ENCODE data around the gene PDE1C.

The PDE1C gene

GRCh38 chr7:31874631-31875386 lies 195.4 kb downstream of the PDE1C start:
- POLR2A ChIA-PET = no interaction called here

GRCh38 chr7:31873816-31874597 lies 196.2 kb downstream of the PDE1C start:
- Histone ChIP-seq H3K4me1 (ENCODE audit: control extremely low read depth in 1 of 4, control insufficient read depth in 4 of 4, insufficient read depth in 4 of 4, low read length in 3 of 4) (peaks cover 0 to 10% (median 7%) of the 10 kb centered on the region in 4 experiments), H3K27ac (ENCODE audit: insufficient read depth in 1 of 2, low read depth in 1 of 2, low read length in 2 of 2, poor library complexity in 1 of 2, severe bottlenecking in 2 of 2) (no peak overlapping the region), H3K36me3 (ENCODE audit: control insufficient read depth in 4 of 4, insufficient read depth in 4 of 4, low read length in 3 of 4) (no peaks in the 10 kb centered on the region), H3K27me3 (replicated peaks in 2 of 5; ENCODE audit: control insufficient read depth in 4 of 5, insufficient read depth in 5 of 5, low read length in 4 of 5) (no peaks in the 10 kb centered on the region), H3K9me3 (ENCODE audit: control extremely low read depth in 1 of 5, control insufficient read depth in 4 of 5, insufficient read depth in 2 of 5, low read depth in 1 of 5, low read length in 4 of 5) (no peaks in the 10 kb centered on the region), H3K4me3 (ENCODE audit: control insufficient read depth in 1 of 7, extremely low read depth in 1 of 7, insufficient read depth in 4 of 7, low read depth in 2 of 7, low read length in 6 of 7) (no peak overlapping the region)
- POLR2A ChIA-PET = no interaction called here
- CTCF ChIA-PET = no interaction called here
- DNase-seq = peak in 2 of 3 donors; percentile 6 to 8
- 86% methylated on average over 2 of the region's 3 CpGs for WGBS (ENCODE audit: insufficient coverage)

More at GRCh38 chr7:31874631-31875386, 195.4 kb downstream of the PDE1C start:
- CTCF ChIA-PET = no interaction called here
- Histone ChIP-seq H3K36me3 (ENCODE audit: control insufficient read depth in 4 of 4, insufficient read depth in 4 of 4, low read length in 3 of 4) (no peaks in the 10 kb centered on the region), H3K27me3 (replicated peaks in 2 of 5; ENCODE audit: control insufficient read depth in 4 of 5, insufficient read depth in 5 of 5, low read length in 4 of 5) (no peaks in the 10 kb centered on the region), H3K9me3 (ENCODE audit: control extremely low read depth in 1 of 5, control insufficient read depth in 4 of 5, insufficient read depth in 2 of 5, low read depth in 1 of 5, low read length in 4 of 5) (no peaks in the 10 kb centered on the region), H3K4me1 (ENCODE audit: control extremely low read depth in 1 of 4, control insufficient read depth in 4 of 4, insufficient read depth in 4 of 4, low read length in 3 of 4) (peaks cover 0 to 10% (median 7%) of the 10 kb centered on the region in 4 experiments), H3K27ac (ENCODE audit: insufficient read depth in 1 of 2, low read depth in 1 of 2, low read length in 2 of 2, poor library complexity in 1 of 2, severe bottlenecking in 2 of 2) (no peak overlapping the region), H3K4me3 (ENCODE audit: control insufficient read depth in 1 of 7, extremely low read depth in 1 of 7, insufficient read depth in 4 of 7, low read depth in 2 of 7, low read length in 6 of 7) (no peak overlapping the region)
- 88% methylated on average over 4 of the region's 4 CpGs for WGBS (ENCODE audit: insufficient coverage)
- DNase-seq = peak in 1 of 3 donors; percentile 4

DNA sequence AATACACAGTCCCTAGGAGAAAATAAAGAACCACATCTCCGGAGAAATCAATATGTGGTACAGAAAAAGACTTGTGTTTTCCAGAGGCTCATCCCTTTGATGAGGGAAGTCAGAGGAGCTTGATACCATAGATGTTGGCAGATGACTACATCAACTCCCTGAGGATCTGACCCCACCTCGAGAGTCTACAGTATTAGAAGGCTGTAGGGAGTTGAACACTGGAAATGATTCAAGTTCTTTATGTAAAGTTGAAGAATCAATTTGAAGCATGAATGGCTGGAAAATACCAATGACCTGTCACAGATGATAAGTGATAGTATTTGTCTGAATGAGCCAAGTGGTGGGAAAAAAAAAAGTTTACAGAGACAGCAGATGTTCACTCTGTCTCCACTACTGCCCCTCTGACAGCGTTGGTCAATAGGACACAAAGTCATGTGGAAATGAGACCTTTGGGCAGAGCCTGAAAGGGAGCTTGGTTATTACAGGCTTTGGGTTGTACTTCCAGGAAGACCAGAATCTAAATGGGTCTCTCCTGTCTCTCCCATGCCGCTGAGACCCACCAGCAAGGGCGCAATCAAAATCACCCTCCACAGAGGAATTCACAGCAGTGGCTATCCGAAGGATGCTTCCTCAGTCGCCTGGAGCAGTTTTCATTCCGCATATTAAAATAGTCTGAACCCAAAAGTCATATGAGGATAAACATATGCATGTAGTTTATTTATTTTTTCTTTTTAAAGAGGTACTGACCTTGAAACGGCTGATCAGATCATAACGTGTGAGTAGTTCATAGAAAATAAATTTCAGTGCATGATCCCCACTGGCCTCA lies 197.4 kb downstream of the PDE1C start:
- CTCF ChIA-PET = no interaction called here
- peaks cover 0 to 2% (median 0%) of the 10 kb centered on the region in 5 experiments for H3K9me3 ChIP-seq (ENCODE audit: control extremely low read depth in 1 of 5, control insufficient read depth in 4 of 5, insufficient read depth in 2 of 5, low read depth in 1 of 5, low read length in 4 of 5)
- peaks cover 0 to 10% (median 7%) of the 10 kb centered on the region in 4 experiments for H3K4me1 ChIP-seq (ENCODE audit: control extremely low read depth in 1 of 4, control insufficient read depth in 4 of 4, insufficient read depth in 4 of 4, low read length in 3 of 4)
- H3K27ac ChIP-seq (ENCODE audit: insufficient read depth in 1 of 2, low read depth in 1 of 2, low read length in 2 of 2, poor library complexity in 1 of 2, severe bottlenecking in 2 of 2) = no peak overlapping the region
- whole genome bisulfite sequencing (ENCODE audit: insufficient coverage) = 94% methylated on average over 6 of the region's 10 CpGs
- no peaks in the 10 kb centered on the region for H3K27me3 ChIP-seq (replicated peaks in 2 of 5; ENCODE audit: control insufficient read depth in 4 of 5, insufficient read depth in 5 of 5, low read length in 4 of 5)
- no peak for DNase-seq
- no peaks in the 10 kb centered on the region for H3K36me3 ChIP-seq (ENCODE audit: control insufficient read depth in 4 of 4, insufficient read depth in 4 of 4, low read length in 3 of 4)
- POLR2A ChIA-PET = no interaction called here
- H3K4me3 ChIP-seq (ENCODE audit: control insufficient read depth in 1 of 7, extremely low read depth in 1 of 7, insufficient read depth in 4 of 7, low read depth in 2 of 7, low read length in 6 of 7) = no peak overlapping the region

DNA sequence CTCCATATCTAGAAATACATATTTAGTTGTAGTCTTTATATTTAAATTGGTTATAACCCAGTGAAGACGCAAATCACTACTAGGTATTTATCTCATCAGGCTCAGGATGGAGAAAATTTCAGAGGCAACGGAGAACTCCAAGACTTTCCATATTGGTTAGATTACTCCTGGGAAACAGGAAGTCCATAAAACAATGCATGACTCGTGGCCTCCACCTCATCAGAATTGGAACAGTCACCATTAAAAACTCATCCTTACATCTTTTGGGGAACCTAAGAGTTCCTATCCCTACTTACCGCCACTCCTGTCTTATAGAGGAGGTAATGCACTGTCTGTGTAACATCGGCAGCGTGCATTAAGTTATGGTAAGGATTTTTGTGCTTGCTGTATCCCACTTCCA lies 205.6 kb downstream of the PDE1C start:
- no peak overlapping the region for H3K4me3 ChIP-seq (ENCODE audit: control insufficient read depth in 1 of 7, extremely low read depth in 1 of 7, insufficient read depth in 4 of 7, low read depth in 2 of 7, low read length in 6 of 7)
- H3K4me1 ChIP-seq (ENCODE audit: control extremely low read depth in 1 of 4, control insufficient read depth in 4 of 4, insufficient read depth in 4 of 4, low read length in 3 of 4) = no peaks in the 10 kb centered on the region
- H3K27ac ChIP-seq (ENCODE audit: insufficient read depth in 1 of 2, low read depth in 1 of 2, low read length in 2 of 2, poor library complexity in 1 of 2, severe bottlenecking in 2 of 2) = no peak overlapping the region
- POLR2A ChIA-PET = no interaction called here
- WGBS (ENCODE audit: insufficient coverage) = 95% methylated on average over 6 of the region's 6 CpGs
- CTCF ChIA-PET = no interaction called here
- no peak for DNase-seq
- peaks cover 0 to 6% (median 0%) of the 10 kb centered on the region in 5 experiments for H3K9me3 ChIP-seq (ENCODE audit: control extremely low read depth in 1 of 5, control insufficient read depth in 4 of 5, insufficient read depth in 2 of 5, low read depth in 1 of 5, low read length in 4 of 5)
- no peaks in the 10 kb centered on the region for H3K27me3 ChIP-seq (replicated peaks in 2 of 5; ENCODE audit: control insufficient read depth in 4 of 5, insufficient read depth in 5 of 5, low read length in 4 of 5)
- H3K36me3 ChIP-seq (ENCODE audit: control insufficient read depth in 4 of 4, insufficient read depth in 4 of 4, low read length in 3 of 4) = no peaks in the 10 kb centered on the region

DNA sequence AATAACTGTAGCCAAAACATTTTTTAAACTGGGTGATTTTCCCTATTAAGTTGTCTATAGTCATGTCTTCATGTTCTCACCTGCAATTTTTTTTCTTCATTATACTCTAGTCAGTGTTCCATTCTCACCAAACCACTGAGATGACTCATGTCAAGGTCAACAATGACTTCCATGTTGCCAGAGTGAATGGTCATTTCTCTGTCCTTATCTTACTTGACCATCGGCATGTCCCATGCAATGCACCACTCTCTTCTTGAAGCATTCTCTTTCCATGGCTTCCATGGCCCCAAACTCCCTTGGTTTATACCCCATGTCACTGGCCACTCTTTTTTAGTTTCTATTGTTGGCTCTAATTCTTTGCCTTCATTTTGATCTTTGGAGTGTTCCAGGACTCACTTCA lies 209.3 kb downstream of the PDE1C start:
- Histone ChIP-seq H3K36me3 (ENCODE audit: control insufficient read depth in 4 of 4, insufficient read depth in 4 of 4, low read length in 3 of 4) (no peaks in the 10 kb centered on the region), H3K27me3 (replicated peaks in 2 of 5; ENCODE audit: control insufficient read depth in 4 of 5, insufficient read depth in 5 of 5, low read length in 4 of 5) (no peaks in the 10 kb centered on the region), H3K9me3 (ENCODE audit: control extremely low read depth in 1 of 5, control insufficient read depth in 4 of 5, insufficient read depth in 2 of 5, low read depth in 1 of 5, low read length in 4 of 5) (no peaks in the 10 kb centered on the region), H3K4me3 (ENCODE audit: control insufficient read depth in 1 of 7, extremely low read depth in 1 of 7, insufficient read depth in 4 of 7, low read depth in 2 of 7, low read length in 6 of 7) (no peak overlapping the region), H3K27ac (ENCODE audit: insufficient read depth in 1 of 2, low read depth in 1 of 2, low read length in 2 of 2, poor library complexity in 1 of 2, severe bottlenecking in 2 of 2) (no peak overlapping the region), H3K4me1 (ENCODE audit: control extremely low read depth in 1 of 4, control insufficient read depth in 4 of 4, insufficient read depth in 4 of 4, low read length in 3 of 4) (no peaks in the 10 kb centered on the region)
- no peak for DNase-seq
- 100% methylated on average over 1 of the region's 1 CpG for WGBS (ENCODE audit: insufficient coverage)
- ChIA-PET CTCF (no interaction called here), POLR2A (no interaction called here)

- CTCF ChIA-PET = no interaction called here
- WGBS (ENCODE audit: insufficient coverage) = 100% methylated on average over 1 of the region's 2 CpGs
- H3K4me3 ChIP-seq (ENCODE audit: control insufficient read depth in 1 of 7, extremely low read depth in 1 of 7, insufficient read depth in 4 of 7, low read depth in 2 of 7, low read length in 6 of 7) = no peak overlapping the region
- H3K4me1 ChIP-seq (ENCODE audit: control extremely low read depth in 1 of 4, control insufficient read depth in 4 of 4, insufficient read depth in 4 of 4, low read length in 3 of 4) = no peaks in the 10 kb centered on the region
- no peak overlapping the region for H3K27ac ChIP-seq (ENCODE audit: insufficient read depth in 1 of 2, low read depth in 1 of 2, low read length in 2 of 2, poor library complexity in 1 of 2, severe bottlenecking in 2 of 2)
- POLR2A ChIA-PET = no interaction called here
- no peaks in the 10 kb centered on the region for H3K36me3 ChIP-seq (ENCODE audit: control insufficient read depth in 4 of 4, insufficient read depth in 4 of 4, low read length in 3 of 4)
- H3K9me3 ChIP-seq (ENCODE audit: control extremely low read depth in 1 of 5, control insufficient read depth in 4 of 5, insufficient read depth in 2 of 5, low read depth in 1 of 5, low read length in 4 of 5) = no peaks in the 10 kb centered on the region
- DNase-seq = no peak
- H3K27me3 ChIP-seq (replicated peaks in 2 of 5; ENCODE audit: control insufficient read depth in 4 of 5, insufficient read depth in 5 of 5, low read length in 4 of 5) = no peaks in the 10 kb centered on the region
These were observed 212.2 kb downstream of the PDE1C start for GRCh38 chr7:31858055-31858454.
